WTC11 (cell line): ENCODE results near the gene CASP2. TPM values are rescaled to one million over a fixed set of nuclear protein-coding genes. Genes with fewer than 3 reads are reported as not detected.

ENCODE experiments used
- ATAC-seq: fragments of 200-7000 bp; cut with Tn5 transposase; 2 replicates; pipeline ENCODE4 v1.10.0; 2021; ENCODE audit warnings: mild to moderate bottlenecking, moderate library complexity
- CTCF ChIA-PET: fragments of 300-600 bp; sonication (Branson Sonifier 250); formaldehyde crosslinking; loops from one replicate; lab custom pipeline; 2021; ENCODE audit warnings: antibody characterized with exemption; lab: Charles Lee
- POLR2A ChIA-PET: fragments of 350-600 bp; sonication (Branson Sonifier 250); formaldehyde crosslinking; loops from one replicate; lab custom pipeline; 2021; ENCODE audit warnings: antibody characterized with exemption; lab: Charles Lee
- DNase-seq: peaks from one replicate; pipeline ENCODE4 v3.0.0; 2021; ENCODE audit warnings: low spot score
- H3K27ac Mint-ChIP-seq: 2 replicates; pipeline ENCODE4 v1.8.0; 2021; ENCODE audit warnings: mixed read lengths
- H3K27me3 Mint-ChIP-seq: 2 replicates; pipeline ENCODE4 v1.8.0; 2021; ENCODE audit warnings: low read depth, mild to moderate bottlenecking, moderate library complexity, mixed read lengths
- H3K36me3 Mint-ChIP-seq: 2 replicates; pipeline ENCODE4 v1.8.0; 2021; ENCODE audit warnings: mixed read lengths
- H3K4me1 Mint-ChIP-seq: 2 replicates; pipeline ENCODE4 v1.8.0; 2022; ENCODE audit warnings: mixed read lengths
- H3K4me3 Mint-ChIP-seq: 2 replicates; pipeline ENCODE4 v1.8.0; 2021; ENCODE audit warnings: mild to moderate bottlenecking, moderate library complexity, mixed read lengths
- H3K9me3 Mint-ChIP-seq: 2 replicates; pipeline ENCODE4 v1.8.0; 2021; ENCODE audit warnings: mixed read lengths
- CREB1 ChIP-seq: sonication (generic); formaldehyde crosslinking; IDR thresholded peaks from 2 replicates; pipeline ENCODE4 v1.8.0; 2023; ENCODE audit warnings: mild to moderate bottlenecking, missing genetic modification reagents
- CREM ChIP-seq: sonication (generic); formaldehyde crosslinking; IDR thresholded peaks from 2 replicates; pipeline ENCODE4 v1.8.1; 2022; ENCODE audit warnings: mild to moderate bottlenecking, missing genetic modification reagents, moderate library complexity
- ELF4 ChIP-seq: sonication (generic); formaldehyde crosslinking; IDR thresholded peaks from 2 replicates; pipeline ENCODE4 v1.8.1; 2022; ENCODE audit warnings: low read depth, mild to moderate bottlenecking, moderate library complexity, missing genetic modification reagents
- ESRRA ChIP-seq: sonication (generic); formaldehyde crosslinking; IDR thresholded peaks from 2 replicates; pipeline ENCODE4 v1.8.1; 2022; ENCODE audit warnings: mild to moderate bottlenecking, missing genetic modification reagents, borderline replicate concordance
- GABPB1 ChIP-seq: sonication (generic); formaldehyde crosslinking; IDR thresholded peaks from 2 replicates; pipeline ENCODE4 v1.8.1; 2023; ENCODE audit warnings: mild to moderate bottlenecking, missing genetic modification reagents
- NR1H2 ChIP-seq: sonication (generic); formaldehyde crosslinking; IDR thresholded peaks from 2 replicates; pipeline ENCODE4 v1.9.0; 2021; ENCODE audit warnings: mild to moderate bottlenecking, moderate library complexity, missing genetic modification reagents
- PRRX2 ChIP-seq: fragments of 250-450 bp; sonication (Bioruptor Pico); IDR thresholded peaks from 2 replicates; pipeline ENCODE4 v1.8.0; 2021; ENCODE audit warnings: mild to moderate bottlenecking
- SMAD4 ChIP-seq: sonication (generic); formaldehyde crosslinking; IDR thresholded peaks from 2 replicates; pipeline ENCODE4 v1.8.0; 2022; ENCODE audit warnings: mild to moderate bottlenecking, missing genetic modification reagents
- ZNF138 ChIP-seq: sonication (generic); formaldehyde crosslinking; conservative IDR thresholded peaks from 2 replicates; pipeline ENCODE4 v1.8.1; 2022; ENCODE audit warnings: mild to moderate bottlenecking, moderate library complexity, missing genetic modification reagents
- ZNF317 ChIP-seq: sonication (generic); formaldehyde crosslinking; IDR thresholded peaks from 2 replicates; pipeline ENCODE4 v1.8.1; 2023; ENCODE audit warnings: low read depth, mild to moderate bottlenecking, moderate library complexity, missing genetic modification reagents, borderline replicate concordance
- ZNF416 ChIP-seq: fragments of 250-450 bp; sonication (Bioruptor Pico); IDR thresholded peaks from 2 replicates; pipeline ENCODE4 v1.9.0; 2021; ENCODE audit warnings: mild to moderate bottlenecking, inconsistent platforms
- total RNA-seq: library from RNA; stranded (reverse); gene quantifications from 3 replicates; pipeline ENCODE4 v1.2.3, GENCODE V29; 2021
- TF ChIP-seq, protein P1 (sequence below): sonication (generic); formaldehyde crosslinking; conservative IDR thresholded peaks from 2 replicates; pipeline ENCODE4 v1.8.1; 2023; ENCODE audit warnings: mild to moderate bottlenecking, low read depth, missing genetic modification reagents, moderate library complexity
- TF ChIP-seq, protein P2 (sequence below): sonication (generic); formaldehyde crosslinking; IDR thresholded peaks from 2 replicates; pipeline ENCODE4 v1.8.1; 2023; ENCODE audit warnings: mild to moderate bottlenecking, missing genetic modification reagents, moderate library complexity
- TF ChIP-seq, protein P3 (sequence below): sonication (generic); formaldehyde crosslinking; IDR thresholded peaks from 2 replicates; pipeline ENCODE4 v1.8.1; 2023; ENCODE audit warnings: mild to moderate bottlenecking, missing genetic modification reagents
- TF ChIP-seq, protein P4 (sequence below): sonication (generic); formaldehyde crosslinking; IDR thresholded peaks from 2 replicates; pipeline ENCODE4 v1.8.0; 2022; ENCODE audit warnings: mild to moderate bottlenecking, missing genetic modification reagents
- TF ChIP-seq, protein P5 (sequence below): sonication (generic); formaldehyde crosslinking; IDR thresholded peaks from 2 replicates; pipeline ENCODE4 v1.8.0; 2023; ENCODE audit warnings: mild to moderate bottlenecking, missing genetic modification reagents
- TF ChIP-seq, protein P6 (sequence below): sonication (generic); formaldehyde crosslinking; IDR thresholded peaks from 2 replicates; pipeline ENCODE4 v1.8.1; 2023; ENCODE audit warnings: mild to moderate bottlenecking, missing genetic modification reagents, moderate library complexity
- TF ChIP-seq, protein P7 (sequence below): sonication (generic); formaldehyde crosslinking; conservative IDR thresholded peaks from 2 replicates; pipeline ENCODE4 v1.8.1; 2022; ENCODE audit warnings: mild to moderate bottlenecking, missing genetic modification reagents

Gene CASP2
- total RNA-seq, 1 experiment from 2014 or later: 35.4 TPM

DNA sequence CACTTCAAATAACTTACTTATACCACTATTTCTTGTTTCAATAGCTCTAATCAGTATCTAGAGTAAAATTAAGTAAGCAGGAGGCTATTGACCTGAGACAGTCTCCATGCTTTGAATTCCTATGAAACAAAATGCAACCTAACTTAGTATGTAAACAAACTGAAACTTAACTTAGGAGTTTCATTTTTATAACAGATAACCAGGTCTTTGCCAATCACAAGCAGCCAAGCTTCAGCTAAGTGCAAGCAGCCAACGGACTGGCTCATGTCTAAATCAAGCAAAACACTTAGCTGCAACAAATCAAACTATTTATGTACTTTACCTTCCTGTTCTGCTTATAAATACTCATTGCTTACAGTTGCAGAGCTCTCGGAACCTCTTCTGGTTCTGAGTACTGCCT, 29.3 kb upstream of the CASP2 start:
- TF ChIP-seq CREB1 (CRISPR knock-in tag) (no peak), NR1H2 (CRISPR knock-in tag) (no peak), SMAD4 (CRISPR knock-in tag) (no peak), ZNF138 (CRISPR knock-in tag) (no peak), PRRX2 (CRISPR knock-in tag) (no peak), GABPB1 (CRISPR knock-in tag) (no peak), CREM (CRISPR knock-in tag) (no peak), ZNF416 (CRISPR knock-in tag) (no peak), ESRRA (CRISPR knock-in tag) (no peak), ZNF317 (CRISPR knock-in tag) (no peak), ELF4 (no peak)
- TF ChIP-seq, protein P1, sequence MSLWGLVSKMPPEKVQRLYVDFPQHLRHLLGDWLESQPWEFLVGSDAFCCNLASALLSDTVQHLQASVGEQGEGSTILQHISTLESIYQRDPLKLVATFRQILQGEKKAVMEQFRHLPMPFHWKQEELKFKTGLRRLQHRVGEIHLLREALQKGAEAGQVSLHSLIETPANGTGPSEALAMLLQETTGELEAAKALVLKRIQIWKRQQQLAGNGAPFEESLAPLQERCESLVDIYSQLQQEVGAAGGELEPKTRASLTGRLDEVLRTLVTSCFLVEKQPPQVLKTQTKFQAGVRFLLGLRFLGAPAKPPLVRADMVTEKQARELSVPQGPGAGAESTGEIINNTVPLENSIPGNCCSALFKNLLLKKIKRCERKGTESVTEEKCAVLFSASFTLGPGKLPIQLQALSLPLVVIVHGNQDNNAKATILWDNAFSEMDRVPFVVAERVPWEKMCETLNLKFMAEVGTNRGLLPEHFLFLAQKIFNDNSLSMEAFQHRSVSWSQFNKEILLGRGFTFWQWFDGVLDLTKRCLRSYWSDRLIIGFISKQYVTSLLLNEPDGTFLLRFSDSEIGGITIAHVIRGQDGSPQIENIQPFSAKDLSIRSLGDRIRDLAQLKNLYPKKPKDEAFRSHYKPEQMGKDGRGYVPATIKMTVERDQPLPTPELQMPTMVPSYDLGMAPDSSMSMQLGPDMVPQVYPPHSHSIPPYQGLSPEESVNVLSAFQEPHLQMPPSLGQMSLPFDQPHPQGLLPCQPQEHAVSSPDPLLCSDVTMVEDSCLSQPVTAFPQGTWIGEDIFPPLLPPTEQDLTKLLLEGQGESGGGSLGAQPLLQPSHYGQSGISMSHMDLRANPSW (CRISPR knock-in tag): no peak
- TF ChIP-seq, protein P2, sequence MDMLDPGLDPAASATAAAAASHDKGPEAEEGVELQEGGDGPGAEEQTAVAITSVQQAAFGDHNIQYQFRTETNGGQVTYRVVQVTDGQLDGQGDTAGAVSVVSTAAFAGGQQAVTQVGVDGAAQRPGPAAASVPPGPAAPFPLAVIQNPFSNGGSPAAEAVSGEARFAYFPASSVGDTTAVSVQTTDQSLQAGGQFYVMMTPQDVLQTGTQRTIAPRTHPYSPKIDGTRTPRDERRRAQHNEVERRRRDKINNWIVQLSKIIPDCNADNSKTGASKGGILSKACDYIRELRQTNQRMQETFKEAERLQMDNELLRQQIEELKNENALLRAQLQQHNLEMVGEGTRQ (CRISPR knock-in tag): no peak
- TF ChIP-seq, protein P3, sequence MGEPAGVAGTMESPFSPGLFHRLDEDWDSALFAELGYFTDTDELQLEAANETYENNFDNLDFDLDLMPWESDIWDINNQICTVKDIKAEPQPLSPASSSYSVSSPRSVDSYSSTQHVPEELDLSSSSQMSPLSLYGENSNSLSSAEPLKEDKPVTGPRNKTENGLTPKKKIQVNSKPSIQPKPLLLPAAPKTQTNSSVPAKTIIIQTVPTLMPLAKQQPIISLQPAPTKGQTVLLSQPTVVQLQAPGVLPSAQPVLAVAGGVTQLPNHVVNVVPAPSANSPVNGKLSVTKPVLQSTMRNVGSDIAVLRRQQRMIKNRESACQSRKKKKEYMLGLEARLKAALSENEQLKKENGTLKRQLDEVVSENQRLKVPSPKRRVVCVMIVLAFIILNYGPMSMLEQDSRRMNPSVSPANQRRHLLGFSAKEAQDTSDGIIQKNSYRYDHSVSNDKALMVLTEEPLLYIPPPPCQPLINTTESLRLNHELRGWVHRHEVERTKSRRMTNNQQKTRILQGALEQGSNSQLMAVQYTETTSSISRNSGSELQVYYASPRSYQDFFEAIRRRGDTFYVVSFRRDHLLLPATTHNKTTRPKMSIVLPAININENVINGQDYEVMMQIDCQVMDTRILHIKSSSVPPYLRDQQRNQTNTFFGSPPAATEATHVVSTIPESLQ: no peak
- TF ChIP-seq, protein P4, sequence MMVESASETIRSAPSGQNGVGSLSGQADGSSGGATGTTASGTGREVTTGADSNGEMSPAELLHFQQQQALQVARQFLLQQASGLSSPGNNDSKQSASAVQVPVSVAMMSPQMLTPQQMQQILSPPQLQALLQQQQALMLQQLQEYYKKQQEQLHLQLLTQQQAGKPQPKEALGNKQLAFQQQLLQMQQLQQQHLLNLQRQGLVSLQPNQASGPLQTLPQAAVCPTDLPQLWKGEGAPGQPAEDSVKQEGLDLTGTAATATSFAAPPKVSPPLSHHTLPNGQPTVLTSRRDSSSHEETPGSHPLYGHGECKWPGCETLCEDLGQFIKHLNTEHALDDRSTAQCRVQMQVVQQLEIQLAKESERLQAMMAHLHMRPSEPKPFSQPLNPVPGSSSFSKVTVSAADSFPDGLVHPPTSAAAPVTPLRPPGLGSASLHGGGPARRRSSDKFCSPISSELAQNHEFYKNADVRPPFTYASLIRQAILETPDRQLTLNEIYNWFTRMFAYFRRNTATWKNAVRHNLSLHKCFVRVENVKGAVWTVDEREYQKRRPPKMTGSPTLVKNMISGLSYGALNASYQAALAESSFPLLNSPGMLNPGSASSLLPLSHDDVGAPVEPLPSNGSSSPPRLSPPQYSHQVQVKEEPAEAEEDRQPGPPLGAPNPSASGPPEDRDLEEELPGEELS (CRISPR knock-in tag): no peak
- TF ChIP-seq, protein P5, sequence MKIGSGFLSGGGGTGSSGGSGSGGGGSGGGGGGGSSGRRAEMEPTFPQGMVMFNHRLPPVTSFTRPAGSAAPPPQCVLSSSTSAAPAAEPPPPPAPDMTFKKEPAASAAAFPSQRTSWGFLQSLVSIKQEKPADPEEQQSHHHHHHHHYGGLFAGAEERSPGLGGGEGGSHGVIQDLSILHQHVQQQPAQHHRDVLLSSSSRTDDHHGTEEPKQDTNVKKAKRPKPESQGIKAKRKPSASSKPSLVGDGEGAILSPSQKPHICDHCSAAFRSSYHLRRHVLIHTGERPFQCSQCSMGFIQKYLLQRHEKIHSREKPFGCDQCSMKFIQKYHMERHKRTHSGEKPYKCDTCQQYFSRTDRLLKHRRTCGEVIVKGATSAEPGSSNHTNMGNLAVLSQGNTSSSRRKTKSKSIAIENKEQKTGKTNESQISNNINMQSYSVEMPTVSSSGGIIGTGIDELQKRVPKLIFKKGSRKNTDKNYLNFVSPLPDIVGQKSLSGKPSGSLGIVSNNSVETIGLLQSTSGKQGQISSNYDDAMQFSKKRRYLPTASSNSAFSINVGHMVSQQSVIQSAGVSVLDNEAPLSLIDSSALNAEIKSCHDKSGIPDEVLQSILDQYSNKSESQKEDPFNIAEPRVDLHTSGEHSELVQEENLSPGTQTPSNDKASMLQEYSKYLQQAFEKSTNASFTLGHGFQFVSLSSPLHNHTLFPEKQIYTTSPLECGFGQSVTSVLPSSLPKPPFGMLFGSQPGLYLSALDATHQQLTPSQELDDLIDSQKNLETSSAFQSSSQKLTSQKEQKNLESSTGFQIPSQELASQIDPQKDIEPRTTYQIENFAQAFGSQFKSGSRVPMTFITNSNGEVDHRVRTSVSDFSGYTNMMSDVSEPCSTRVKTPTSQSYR (CRISPR knock-in tag): no peak
- TF ChIP-seq, protein P6, sequence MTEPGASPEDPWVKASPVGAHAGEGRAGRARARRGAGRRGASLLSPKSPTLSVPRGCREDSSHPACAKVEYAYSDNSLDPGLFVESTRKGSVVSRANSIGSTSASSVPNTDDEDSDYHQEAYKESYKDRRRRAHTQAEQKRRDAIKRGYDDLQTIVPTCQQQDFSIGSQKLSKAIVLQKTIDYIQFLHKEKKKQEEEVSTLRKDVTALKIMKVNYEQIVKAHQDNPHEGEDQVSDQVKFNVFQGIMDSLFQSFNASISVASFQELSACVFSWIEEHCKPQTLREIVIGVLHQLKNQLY (CRISPR knock-in tag): no peak
- TF ChIP-seq, protein P7, sequence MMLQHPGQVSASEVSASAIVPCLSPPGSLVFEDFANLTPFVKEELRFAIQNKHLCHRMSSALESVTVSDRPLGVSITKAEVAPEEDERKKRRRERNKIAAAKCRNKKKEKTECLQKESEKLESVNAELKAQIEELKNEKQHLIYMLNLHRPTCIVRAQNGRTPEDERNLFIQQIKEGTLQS (CRISPR knock-in tag): no peak
- TF ChIP-seq, all 79 proteins: peak for 0
- Mint-ChIP-seq H3K27ac (no peak overlapping the region), H3K9me3 (peaks cover 10% of the 10 kb centered on the region), H3K4me3 (no peak overlapping the region), H3K27me3 (peaks cover 6% of the 10 kb centered on the region), H3K36me3 (no peaks in the 10 kb centered on the region), H3K4me1 (peaks cover 4% of the 10 kb centered on the region; the same call in 1 of the 2 replicates)
- ChIA-PET CTCF (interaction anchor here (1.0 to 2.0 kb wide), 2 partner anchors 18 to 43 kb away, joined by 3 to 6 read pairs; no protein-coding TSS in a partner anchor), POLR2A (no interaction called here)
- no peak for DNase-seq
- ATAC-seq: no peak
